ENCODE results near the gene C11orf65.
"Not testable (repeated sequence)": the region's sequence is repeated elsewhere in the genome, so short reads cannot be mapped to it uniquely, and the experiment has no call there.

The C11orf65 gene

DNA sequence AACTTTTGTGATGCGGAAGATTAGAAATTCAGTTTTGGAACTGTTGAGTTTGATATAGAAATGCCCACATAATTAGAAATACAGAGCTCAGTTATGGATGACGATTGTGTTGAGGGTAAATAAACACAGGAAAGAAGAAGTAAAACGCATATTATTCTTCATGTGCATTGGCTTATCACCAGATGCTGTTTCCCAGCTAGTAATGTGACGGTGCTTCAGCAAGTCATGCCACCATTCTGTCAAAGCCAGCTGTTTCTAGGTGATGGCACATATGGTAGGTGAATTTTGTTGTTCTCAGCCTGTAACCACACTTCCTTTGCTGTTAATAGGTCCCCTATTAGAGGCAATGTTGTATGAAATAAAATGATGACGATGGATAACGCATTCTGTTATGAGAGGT is 68.9 kb downstream of the C11orf65 start:
- DNase-seq (ENCODE audit: low read depth) = no peak
- no peak for TF ChIP-seq CTCF (conservative IDR thresholded peaks at IDR 0.05; ENCODE audit: low read length)
- H3K4me3 ChIP-seq (ENCODE audit: low read length) = no peak overlapping the region

- DNase-seq (ENCODE audit: low read depth) = not testable (repeated sequence)
These were observed 70.7 kb downstream of the C11orf65 start for GRCh38 chr11:108396672-108397071.

DNA sequence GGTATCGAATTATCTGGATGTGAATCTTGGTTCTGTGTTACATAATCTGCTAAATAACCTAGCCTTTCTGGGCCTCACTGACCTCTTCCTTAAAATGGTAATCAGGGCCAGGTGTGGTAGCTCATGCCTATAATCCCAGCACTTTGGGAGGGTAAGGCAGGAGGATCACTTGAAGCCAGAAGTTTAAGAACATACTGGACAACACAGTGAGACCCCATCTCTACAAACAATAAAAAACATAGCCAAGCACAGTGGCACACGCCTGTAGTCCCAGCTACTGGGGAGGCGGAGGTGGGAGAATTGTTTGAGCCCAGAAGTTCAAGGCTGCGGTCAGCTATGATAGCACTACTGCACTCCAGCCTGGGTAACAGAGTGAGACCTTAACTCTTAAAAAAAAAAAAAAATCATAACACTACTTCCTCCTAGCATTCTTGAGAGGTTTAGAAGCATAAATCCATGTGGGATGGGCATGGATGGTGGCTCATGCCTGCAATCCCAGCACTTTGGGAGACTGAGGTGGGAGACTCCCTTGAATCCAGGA is 72.5 kb downstream of the C11orf65 start:
- TF ChIP-seq CTCF (conservative IDR thresholded peaks at IDR 0.05; ENCODE audit: low read length) = no peak
- DNase-seq (ENCODE audit: low read depth) = no peak

More at GRCh38 chr11:108396672-108397071, 70.7 kb downstream of the C11orf65 start:
- H3K4me3 ChIP-seq (ENCODE audit: low read length) = not testable (repeated sequence)

GRCh38 chr11:108393046-108393445 is 74.3 kb downstream of the C11orf65 start:
- H3K4me3 ChIP-seq (ENCODE audit: low read length) = no peak overlapping the region
- no peak for TF ChIP-seq CTCF (conservative IDR thresholded peaks at IDR 0.05; ENCODE audit: low read length)
- no peak for DNase-seq (ENCODE audit: low read depth)

More for the DNA sequence above, 72.5 kb downstream of the C11orf65 start:
- H3K4me3 ChIP-seq (ENCODE audit: low read length) = no peak overlapping the region

- TF ChIP-seq CTCF (conservative IDR thresholded peaks at IDR 0.05; ENCODE audit: low read length) = no peak
- H3K4me3 ChIP-seq (ENCODE audit: low read length) = no peak overlapping the region
- no peak for DNase-seq (ENCODE audit: low read depth)
These were observed 75.0 kb downstream of the C11orf65 start for GRCh38 chr11:108392353-108392752.

GRCh38 chr11:108388576-108388975 is 78.8 kb downstream of the C11orf65 start:
- peak; percentile 16 for DNase-seq (ENCODE audit: low read depth)
- H3K4me3 ChIP-seq (ENCODE audit: low read length) = no peak overlapping the region
- TF ChIP-seq CTCF (conservative IDR thresholded peaks at IDR 0.05; ENCODE audit: low read length) = no peak

DNA sequence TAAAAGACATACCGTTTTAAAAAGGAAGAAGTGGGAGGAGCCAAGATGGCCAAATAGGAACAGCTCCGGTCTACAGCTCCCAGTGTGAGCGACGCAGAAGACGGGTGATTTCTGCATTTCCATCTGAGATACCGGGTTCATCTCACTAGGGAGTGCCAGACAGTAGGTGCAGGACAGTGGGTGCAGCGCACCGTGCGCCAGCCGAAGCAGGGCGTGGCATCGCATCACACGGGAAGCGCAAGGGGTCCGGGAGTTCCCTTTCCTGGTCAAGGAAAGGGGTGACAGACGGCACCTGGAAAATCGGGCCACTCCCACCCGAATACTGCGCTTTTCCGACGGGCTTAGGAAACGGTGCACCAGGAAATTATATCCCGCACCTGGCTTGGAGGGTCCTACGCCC is 93.8 kb downstream of the C11orf65 start:
- H3K4me3 ChIP-seq (ENCODE audit: low read length); DNase-seq (ENCODE audit: low read depth): not testable (repeated sequence)

DNA sequence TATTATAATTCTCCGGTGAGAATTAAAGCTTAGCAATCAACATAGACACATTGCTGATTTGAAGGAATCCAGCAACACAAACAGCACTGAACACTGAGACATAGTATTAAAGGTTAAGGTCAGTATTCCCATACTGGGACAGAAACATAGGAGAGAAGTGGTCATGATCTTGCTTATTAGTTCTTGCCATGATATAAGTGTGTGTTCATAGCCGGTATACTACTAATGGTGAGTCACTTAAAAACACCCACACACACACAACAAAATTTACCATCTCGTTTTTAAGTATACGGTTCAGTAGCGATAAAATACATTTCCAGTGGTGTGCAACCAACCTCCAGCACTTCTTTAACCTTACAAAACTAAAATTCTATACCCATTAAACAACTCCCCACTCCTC is 96.3 kb downstream of the C11orf65 start:
- DNase-seq (ENCODE audit: low read depth) = no peak
- TF ChIP-seq CTCF (conservative IDR thresholded peaks at IDR 0.05; ENCODE audit: low read length) = no peak
- H3K4me3 ChIP-seq (ENCODE audit: low read length) = no peak overlapping the region

Data from AG10803 (cell line).